Peyer's patch (tissue), 4 donors: ENCODE data around the gene FGF10. TPM values are rescaled to one million over a fixed set of nuclear protein-coding genes. Genes with fewer than 3 reads are reported as not detected.

Experiments
- DNase-seq, 3 donors: peaks; one replicate each; pipeline ENCODE4 v3.0.0-alpha.2; 2017 to 2019
- H3K27ac ChIP-seq, 4 donors: fragments of 200-600 bp; sonication (generic); one replicate each; pipeline ENCODE4 v1.5.1; 2016 to 2019
- H3K27me3 ChIP-seq, 2 donors: fragments of 200-600 bp; sonication (generic); one replicate each; pipeline ENCODE4 v1.5.1; 2019
- H3K36me3 ChIP-seq, 3 donors: fragments of 200-600 bp; sonication (generic); one replicate each; pipeline ENCODE4 v1.5.1; 2016 to 2019
- H3K4me1 ChIP-seq, 4 donors: fragments of 200-600 bp; sonication (generic); one replicate each; pipeline ENCODE4 v1.5.1; 2016 to 2019
- H3K4me3 ChIP-seq, 4 donors: fragments of 200-600 bp; sonication (generic); 1 replicate in 3 of 4; 2 replicates in 1 of 4; pipeline ENCODE4 v1.5.1; 2016 to 2019; ENCODE audit warnings: mild to moderate bottlenecking in 1 of 4
- H3K9me3 ChIP-seq, 4 donors: fragments of 200-600 bp; sonication (generic); one replicate each; pipeline ENCODE4 v1.5.1; 2016 to 2019; ENCODE audit warnings: mild to moderate bottlenecking in 1 of 4
- CTCF ChIP-seq, 6 experiments: fragments of 450-650 bp in 4 of 6; fragments of 200-600 bp in 2 of 6; sonication (generic) in 1 of 6; IDR thresholded peaks; one replicate each; pipeline ENCODE4 v1.5.1; 2017 to 2019; ENCODE audit warnings: antibody characterized with exemption in 6 of 6, mild to moderate bottlenecking in 3 of 6, moderate library complexity in 1 of 6
- POLR2A ChIP-seq, 2 donors: fragments of 450-650 bp; IDR thresholded peaks; one replicate each; pipeline ENCODE4 v1.5.1; 2017; ENCODE audit warnings: antibody characterized with exemption in 2 of 2, mild to moderate bottlenecking in 2 of 2, moderate library complexity in 2 of 2
- total RNA-seq, 4 donors: library from RNA; depleted of rRNA; stranded (reverse); fragments of >200 nt; gene quantifications; one replicate each; pipeline ENCODE4 v1.1.0, GENCODE V29; 2016

The FGF10 gene
- total RNA-seq, 4 donors from 2014 or later, result 0.53 to 10.9 (median 4.8) TPM

- DNase-seq, result no peak
- no peak overlapping the region for H3K4me3 ChIP-seq
- H3K27ac ChIP-seq, result no peak overlapping the region
- no peaks in the 10 kb centered on the region for H3K9me3 ChIP-seq
- no peaks in the 10 kb centered on the region for H3K27me3 ChIP-seq
- H3K36me3 ChIP-seq, result no peaks in the 10 kb centered on the region
- no peak for TF ChIP-seq POLR2A (IDR thresholded peaks at IDR 0.05)
- TF ChIP-seq CTCF (IDR thresholded peaks at IDR 0.05), result no peak
- no peaks in the 10 kb centered on the region for H3K4me1 ChIP-seq
These were observed 110.8 kb downstream of the FGF10 start for GRCh38 chr5:44278469-44278868.

GRCh38 chr5:44275908-44276307 lies 113.3 kb downstream of the FGF10 start:
- Histone ChIP-seq H3K27ac (no peak overlapping the region), H3K4me1 (no peaks in the 10 kb centered on the region), H3K4me3 (no peak overlapping the region), H3K27me3 (no peaks in the 10 kb centered on the region), H3K36me3 (no peaks in the 10 kb centered on the region), H3K9me3 (no peaks in the 10 kb centered on the region)
- TF ChIP-seq CTCF (IDR thresholded peaks at IDR 0.05), result no peak
- TF ChIP-seq POLR2A (IDR thresholded peaks at IDR 0.05), result no peak
- DNase-seq, result no peak

GRCh38 chr5:44275329-44275728 lies 113.9 kb downstream of the FGF10 start:
- TF ChIP-seq CTCF (IDR thresholded peaks at IDR 0.05), result no peak
- TF ChIP-seq POLR2A (IDR thresholded peaks at IDR 0.05), result no peak
- Histone ChIP-seq H3K36me3 (no peaks in the 10 kb centered on the region), H3K4me1 (no peaks in the 10 kb centered on the region), H3K27me3 (no peaks in the 10 kb centered on the region), H3K4me3 (no peak overlapping the region), H3K9me3 (no peaks in the 10 kb centered on the region), H3K27ac (no peak overlapping the region)
- no peak for DNase-seq

DNA sequence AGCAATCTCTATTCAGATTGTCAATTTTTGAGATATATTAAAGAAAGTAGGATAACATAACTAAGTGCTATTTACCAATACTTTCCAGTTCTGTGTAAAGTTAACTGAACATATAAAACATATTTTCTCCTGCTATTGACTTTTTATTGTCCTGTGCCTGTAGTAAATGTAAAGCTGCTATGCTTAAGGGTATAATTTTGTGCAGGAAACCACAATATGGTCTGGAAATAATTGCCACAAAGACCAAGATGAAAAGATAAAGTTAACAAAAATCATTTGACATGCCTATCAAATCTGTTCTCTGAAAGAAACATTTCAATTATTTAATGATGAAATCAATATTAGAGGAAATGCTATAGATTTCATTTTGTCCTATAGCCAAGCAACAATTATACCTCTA lies 121.3 kb downstream of the FGF10 start:
- H3K9me3 ChIP-seq, result no peaks in the 10 kb centered on the region
- no peak overlapping the region for H3K27ac ChIP-seq
- H3K4me3 ChIP-seq, result no peak overlapping the region
- TF ChIP-seq CTCF (IDR thresholded peaks at IDR 0.05), result no peak
- TF ChIP-seq POLR2A (IDR thresholded peaks at IDR 0.05), result no peak
- no peak for DNase-seq
- H3K27me3 ChIP-seq, result no peaks in the 10 kb centered on the region
- no peaks in the 10 kb centered on the region for H3K36me3 ChIP-seq
- H3K4me1 ChIP-seq, result no peaks in the 10 kb centered on the region

DNA sequence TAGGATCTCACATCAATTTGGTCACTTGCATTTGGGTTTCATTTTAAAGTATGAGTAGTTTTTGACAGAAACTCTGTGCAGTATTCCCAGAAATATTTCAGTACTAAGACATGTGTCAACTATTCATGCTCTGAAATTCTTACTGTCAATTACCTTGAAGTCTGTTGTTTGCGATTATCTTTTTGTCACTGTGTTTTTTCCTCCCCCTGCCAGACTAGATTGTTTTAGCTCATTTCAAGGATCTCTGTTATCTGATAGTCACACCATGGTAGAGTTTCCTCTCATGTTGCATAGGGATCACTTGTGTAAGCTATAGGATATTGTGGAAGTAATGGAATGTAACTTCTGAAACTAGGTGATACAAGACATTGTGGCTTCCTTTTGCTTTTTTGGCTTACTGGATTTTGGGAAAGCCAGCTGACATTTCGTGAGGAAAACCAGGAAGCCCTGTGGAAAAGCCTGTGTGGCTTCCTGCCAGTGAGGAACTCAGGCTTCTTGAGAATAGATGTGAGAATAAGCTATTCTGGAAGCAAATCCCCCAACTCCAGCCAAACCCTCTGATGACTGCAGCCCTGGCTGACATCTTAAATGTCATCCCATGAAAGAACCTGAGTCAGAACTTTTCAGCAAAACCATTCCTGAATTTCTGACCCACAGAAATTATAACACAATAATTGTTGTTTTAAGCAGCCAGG lies 122.2 kb downstream of the FGF10 start:
- Histone ChIP-seq H3K27me3 (no peaks in the 10 kb centered on the region), H3K9me3 (no peaks in the 10 kb centered on the region)
- DNase-seq, result no peak

More for the DNA sequence above, 122.2 kb downstream of the FGF10 start:
- H3K27ac ChIP-seq, result no peak overlapping the region
- no peak overlapping the region for H3K4me3 ChIP-seq
- no peak for TF ChIP-seq POLR2A (IDR thresholded peaks at IDR 0.05)
- no peak for TF ChIP-seq CTCF (IDR thresholded peaks at IDR 0.05)
- no peaks in the 10 kb centered on the region for H3K4me1 ChIP-seq
- no peaks in the 10 kb centered on the region for H3K36me3 ChIP-seq
